BLaER1 treated with 17β-estradiol and CSF1 and Interleukin-3, amounts not matched to agents 10 nM and 100 nM (cell line): ENCODE data around the gene FYN.

ENCODE experiments used
- H3K27ac ChIP-seq, 11 experiments: shearing (Covaris generic); formaldehyde crosslinking; 2 replicates each; pipeline ENCODE4 v1.8.1; 2022
- H3K27me3 ChIP-seq, 11 experiments: shearing (Covaris generic); formaldehyde crosslinking; 2 replicates each; pipeline ENCODE4 v1.8.1; 2022
- H3K36me3 ChIP-seq, 11 experiments: shearing (Covaris generic); formaldehyde crosslinking; 2 replicates each; pipeline ENCODE4 v1.8.1; 2022
- H3K4me1 ChIP-seq, 10 experiments: shearing (Covaris generic); formaldehyde crosslinking; 2 replicates each; pipeline ENCODE4 v1.8.1; 2022
- H3K4me2 ChIP-seq, 11 experiments: shearing (Covaris generic); formaldehyde crosslinking; 2 replicates each; pipeline ENCODE4 v1.8.1; 2022
- H3K4me3 ChIP-seq, 10 experiments: shearing (Covaris generic); formaldehyde crosslinking; 2 replicates each; pipeline ENCODE4 v1.8.1; 2022
- H3K9ac ChIP-seq, 11 experiments: shearing (Covaris generic); formaldehyde crosslinking; 2 replicates each; pipeline ENCODE4 v1.8.1; 2022
- H3K9me3 ChIP-seq, 11 experiments: shearing (Covaris generic); formaldehyde crosslinking; replicated peaks in 1 of 11; 2 replicates each; pipeline ENCODE4 v1.8.1; 2022
- H4K20me1 ChIP-seq, 11 experiments: shearing (Covaris generic); formaldehyde crosslinking; 2 replicates each; pipeline ENCODE4 v1.8.1; 2022
- Cebpa-rat ChIP-seq, 11 experiments: shearing (Covaris generic); IDR thresholded peaks; 2 replicates each; pipeline ENCODE4 v1.8.1; 2022

Gene FYN

GRCh38 chr6:111667931-111668330 is 205.3 kb downstream of the FYN start:
- Histone ChIP-seq H3K4me2 (no peak overlapping the region), H4K20me1 (peaks cover 0 to 16% (median 0%) of the 10 kb centered on the region in 11 experiments; a peak in 3 of 22 replicates), H3K9me3 (no peaks in the 10 kb centered on the region), H3K4me1 (peaks cover 0 to 26% (median 4%) of the 10 kb centered on the region in 10 experiments; a peak in 10 of 20 replicates), H3K27me3 (no peaks in the 10 kb centered on the region), H3K36me3 (peaks cover 40 to 97% (median 84%) of the 10 kb centered on the region in 11 experiments), H3K9ac (no peak overlapping the region), H3K27ac (no peak overlapping the region), H3K4me3 (no peak overlapping the region)
- no peak for TF ChIP-seq Cebpa-rat (IDR thresholded peaks at IDR 0.05)

- Histone ChIP-seq H4K20me1 (peaks cover 0 to 16% (median 0%) of the 10 kb centered on the region in 11 experiments; a peak in 3 of 22 replicates), H3K4me1 (peaks cover 0 to 31% (median 7%) of the 10 kb centered on the region in 10 experiments; a peak in 10 of 20 replicates)
- TF ChIP-seq Cebpa-rat (IDR thresholded peaks at IDR 0.05), result no peak
These were observed 206.4 kb downstream of the FYN start for GRCh38 chr6:111666847-111667246.

DNA sequence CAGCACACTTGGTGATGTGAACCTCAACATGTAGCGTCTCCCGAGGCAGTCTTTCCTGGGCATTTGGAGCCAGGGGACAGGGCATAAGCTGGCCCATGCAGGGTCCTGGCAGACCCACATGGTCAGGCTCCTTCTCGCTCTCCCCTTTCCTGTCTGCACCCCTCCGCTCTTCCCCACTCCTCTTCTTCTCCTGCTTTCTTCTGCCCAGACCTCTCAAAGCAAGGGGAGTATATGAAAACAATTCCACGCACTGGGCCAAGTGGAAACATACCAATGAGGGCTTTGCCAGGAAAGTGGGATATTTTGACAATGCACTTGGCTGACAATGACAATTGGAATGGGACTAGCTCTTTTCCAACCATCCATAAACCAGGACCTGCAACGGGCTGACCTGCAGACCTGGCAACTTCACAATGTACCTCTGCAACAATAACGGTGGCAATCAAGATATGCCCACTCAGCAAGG is 208.7 kb downstream of the FYN start:
- no peak overlapping the region for H3K4me3 ChIP-seq
- no peak overlapping the region for H3K4me2 ChIP-seq
- H3K27ac ChIP-seq, result no peak overlapping the region

More at GRCh38 chr6:111666847-111667246, 206.4 kb downstream of the FYN start:
- Histone ChIP-seq H3K9me3 (no peaks in the 10 kb centered on the region), H3K9ac (no peak overlapping the region), H3K4me2 (peak overlapping the region in 4 of 11 experiments; percentile 13 to 84 (median 51); a peak in 6 of 22 replicates), H3K27me3 (no peaks in the 10 kb centered on the region), H3K27ac (0 out of 22 replicates have a peak overlapping the region, but pooled peaks of 2 of the 11 experiments have one; percentile 11 to 18), H3K36me3 (peaks cover 30 to 93% (median 80%) of the 10 kb centered on the region in 11 experiments), H3K4me3 (no peak overlapping the region)

GRCh38 chr6:111663692-111664564 is 209.3 kb downstream of the FYN start:
- Histone ChIP-seq H3K36me3 (peaks cover 24 to 93% (median 74%) of the 10 kb centered on the region in 11 experiments; a peak in 21 of 22 replicates), H3K27me3 (no peaks in the 10 kb centered on the region), H3K4me2 (0 out of 22 replicates have a peak overlapping the region, but pooled peaks of 1 of the 11 experiments have one; percentile 49), H3K27ac (no peak overlapping the region), H3K4me1 (peaks cover 0 to 31% (median 7%) of the 10 kb centered on the region in 10 experiments; a peak in 10 of 20 replicates), H3K4me3 (no peak overlapping the region), H3K9ac (no peak overlapping the region), H3K9me3 (no peaks in the 10 kb centered on the region), H4K20me1 (peaks cover 0 to 16% (median 0%) of the 10 kb centered on the region in 11 experiments; a peak in 2 of 22 replicates)
- no peak for TF ChIP-seq Cebpa-rat (IDR thresholded peaks at IDR 0.05)

More for the DNA sequence above, 208.7 kb downstream of the FYN start:
- no peaks in the 10 kb centered on the region for H3K9me3 ChIP-seq
- no peak for TF ChIP-seq Cebpa-rat (IDR thresholded peaks at IDR 0.05)
- no peak overlapping the region for H3K9ac ChIP-seq
- H3K27me3 ChIP-seq, result no peaks in the 10 kb centered on the region
- peaks cover 0 to 16% (median 0%) of the 10 kb centered on the region in 11 experiments; a peak in 2 of 22 replicates for H4K20me1 ChIP-seq
- peaks cover 0 to 31% (median 7%) of the 10 kb centered on the region in 10 experiments; a peak in 10 of 20 replicates for H3K4me1 ChIP-seq
- H3K36me3 ChIP-seq, result peaks cover 24 to 93% (median 78%) of the 10 kb centered on the region in 11 experiments; a peak in 21 of 22 replicates

DNA sequence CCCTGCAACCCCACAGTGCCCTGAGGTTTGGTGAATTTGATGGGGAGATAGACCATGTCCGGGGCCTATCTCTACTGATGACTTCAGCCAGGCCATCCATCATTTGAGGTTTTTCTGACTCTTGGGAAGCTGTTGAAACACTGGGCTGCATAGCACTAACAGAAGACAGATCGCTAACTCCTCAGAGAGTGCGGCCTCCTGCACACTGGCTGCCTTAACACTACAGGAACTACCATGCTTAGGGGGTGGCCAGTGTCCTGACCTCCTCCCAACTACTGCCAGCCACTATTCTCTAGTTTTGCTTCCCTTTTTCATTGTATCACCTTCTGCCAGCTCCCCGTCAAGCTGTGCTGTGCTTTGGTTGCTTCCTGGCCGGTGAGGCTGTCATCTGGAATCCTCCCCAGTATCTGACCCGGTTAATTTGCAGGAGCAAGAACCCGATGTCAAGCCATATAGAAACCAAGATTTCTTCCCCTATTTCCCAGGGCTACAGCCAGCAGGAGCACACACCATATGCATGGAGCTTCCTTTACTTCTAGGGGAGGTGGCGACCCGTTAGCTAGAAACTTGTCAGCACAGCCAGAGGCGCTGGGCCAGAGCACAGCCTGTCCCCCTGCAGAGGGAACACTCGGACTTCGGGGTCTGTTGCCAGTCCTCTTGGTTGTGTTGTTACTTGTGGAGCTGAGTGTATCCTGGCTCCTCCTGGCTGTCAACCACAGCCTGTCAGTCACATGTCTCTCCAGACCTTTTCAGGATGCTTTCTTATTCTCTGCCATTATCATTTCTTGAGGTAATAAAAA is 210.3 kb downstream of the FYN start:
- peaks cover 0 to 40% (median 7%) of the 10 kb centered on the region in 10 experiments; a peak in 10 of 20 replicates for H3K4me1 ChIP-seq
- no peak overlapping the region for H3K9ac ChIP-seq
- H3K27ac ChIP-seq, result no peak overlapping the region
- peak overlapping the region in 4 of 11 experiments; percentile 12 to 49 (median 38); a peak in 6 of 22 replicates for H3K4me2 ChIP-seq
- no peaks in the 10 kb centered on the region for H3K9me3 ChIP-seq
- H3K4me3 ChIP-seq, result no peak overlapping the region
- peaks cover 19 to 92% (median 67%) of the 10 kb centered on the region in 11 experiments; a peak in 21 of 22 replicates for H3K36me3 ChIP-seq
- TF ChIP-seq Cebpa-rat (IDR thresholded peaks at IDR 0.05), result no peak
- H3K27me3 ChIP-seq, result no peaks in the 10 kb centered on the region
- peaks cover 0 to 16% (median 0%) of the 10 kb centered on the region in 11 experiments; a peak in 2 of 22 replicates for H4K20me1 ChIP-seq

DNA sequence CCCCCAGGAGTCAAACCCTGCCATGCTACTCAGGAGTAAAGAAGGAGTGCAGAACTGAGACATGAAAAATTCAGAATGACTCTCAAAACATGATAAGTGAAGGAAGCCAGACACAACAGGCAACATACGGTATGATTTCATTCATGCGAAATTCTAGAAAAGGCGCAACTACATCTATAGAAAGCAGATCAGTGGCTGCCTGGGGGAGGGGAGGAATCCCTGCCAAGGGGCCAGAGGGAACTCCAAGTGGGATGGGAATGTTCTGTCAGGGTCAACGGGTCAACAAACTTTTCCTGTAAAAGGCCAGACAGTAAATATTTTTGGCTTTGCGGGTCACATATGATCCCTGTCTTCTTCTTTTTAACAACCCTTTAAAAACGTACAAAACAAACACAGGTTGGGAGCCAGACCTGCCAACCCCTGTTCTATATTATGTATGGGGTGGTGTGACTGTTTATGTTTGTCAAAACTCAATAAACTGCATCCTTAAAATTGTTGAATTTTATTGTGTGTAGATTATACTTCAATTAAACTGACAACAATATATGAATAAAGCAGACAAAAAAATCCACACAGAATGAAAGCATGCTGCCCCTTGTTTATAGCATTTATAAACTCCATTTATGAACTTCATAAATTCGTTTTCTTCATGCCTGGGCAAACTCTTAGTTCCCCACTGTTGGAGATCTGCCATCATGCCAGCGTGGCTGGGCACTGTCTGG is 211.0 kb downstream of the FYN start:
- TF ChIP-seq Cebpa-rat (IDR thresholded peaks at IDR 0.05), result no peak
- Histone ChIP-seq H3K9me3 (no peaks in the 10 kb centered on the region), H3K4me1 (peaks cover 0 to 45% (median 7%) of the 10 kb centered on the region in 10 experiments; a peak in 10 of 20 replicates), H3K9ac (no peak overlapping the region), H4K20me1 (peaks cover 0 to 13% (median 0%) of the 10 kb centered on the region in 11 experiments; a peak in 2 of 22 replicates), H3K4me3 (no peak overlapping the region), H3K4me2 (peak overlapping the region in 2 of 11 experiments; percentile 42 to 49; a peak in 2 of 22 replicates), H3K27ac (no peak overlapping the region), H3K36me3 (peaks cover 19 to 85% (median 62%) of the 10 kb centered on the region in 11 experiments; a peak in 21 of 22 replicates), H3K27me3 (no peaks in the 10 kb centered on the region)

- Histone ChIP-seq H3K9ac (no peak overlapping the region), H3K4me1 (peaks cover 0 to 45% (median 6%) of the 10 kb centered on the region in 10 experiments; a peak in 10 of 20 replicates), H3K4me3 (no peak overlapping the region), H3K27ac (no peak overlapping the region), H3K36me3 (peaks cover 19 to 78% (median 56%) of the 10 kb centered on the region in 11 experiments; a peak in 21 of 22 replicates), H3K9me3 (no peaks in the 10 kb centered on the region), H3K4me2 (no peak overlapping the region), H3K27me3 (no peaks in the 10 kb centered on the region), H4K20me1 (peaks cover 0 to 7% (median 0%) of the 10 kb centered on the region in 11 experiments; a peak in 1 of 22 replicates)
- no peak for TF ChIP-seq Cebpa-rat (IDR thresholded peaks at IDR 0.05)
These were observed 211.7 kb downstream of the FYN start for GRCh38 chr6:111661541-111662061.
